ENCODE data around the gene CERS3. TPM values are rescaled to one million over a fixed set of nuclear protein-coding genes. Genes with fewer than 3 reads are reported as not detected.

CERS3 gene
- 0.52 TPM for total RNA-seq

DNA sequence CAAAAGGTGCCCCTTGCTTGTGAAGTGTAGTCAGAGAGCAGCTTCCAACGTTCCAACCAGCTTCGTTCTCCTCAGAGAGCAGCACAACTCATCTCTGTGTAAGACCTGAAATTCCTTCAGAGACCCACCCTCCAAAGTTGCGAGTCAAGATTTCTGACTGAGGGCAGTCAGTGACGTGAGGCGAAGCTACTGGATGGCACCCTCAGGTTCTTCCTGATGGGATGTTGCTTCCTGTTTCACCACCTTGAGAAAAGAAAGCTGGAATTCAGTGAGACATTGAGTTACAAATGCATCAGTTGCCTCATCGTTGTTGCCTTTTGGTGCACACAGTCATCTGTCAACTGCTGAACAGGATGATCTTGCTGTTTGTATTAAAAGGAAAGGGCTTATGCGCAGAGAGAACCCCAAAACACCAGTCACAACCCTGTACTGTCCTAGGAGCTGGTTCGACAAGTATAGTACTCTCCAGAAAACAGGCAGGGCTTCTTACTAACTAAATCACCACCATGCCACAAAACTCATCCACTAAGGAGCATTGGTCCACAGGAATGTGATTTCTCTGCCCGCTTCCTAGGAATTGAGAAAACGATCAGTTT, at the start of gene CERS3:
Gene CERS3 (minus strand): TSS at position 118 of the 596 bp plus-strand sequence. CDS start 27,101 bp downstream, outside the sequence.
- Histone ChIP-seq H3K4me3 (ENCODE audit: low read length in 3 of 3) (no peak within 1 kb of the TSS), H3K4me1 (ENCODE audit: control insufficient read depth in 3 of 3, insufficient read depth in 3 of 3, low read length in 3 of 3) (peaks cover 7 to 15% (median 14%) of the 10 kb centered on the region in 3 donors), H3K9ac (ENCODE audit: low read depth in 1 of 3, low read length in 3 of 3) (no peak within 1 kb of the TSS), H3K27me3 (ENCODE audit: control insufficient read depth in 3 of 3, insufficient read depth in 3 of 3, low read length in 3 of 3) (no peaks in the 10 kb centered on the region), H3K9me3 (ENCODE audit: control insufficient read depth in 3 of 3, low read length in 3 of 3) (no peaks in the 10 kb centered on the region), H3K27ac (ENCODE audit: low read depth, low read length) (no peak within 1 kb of the TSS), H3K36me3 (ENCODE audit: control insufficient read depth in 3 of 3, insufficient read depth in 3 of 3, low read length in 3 of 3) (no peaks in the 10 kb centered on the region)

DNA sequence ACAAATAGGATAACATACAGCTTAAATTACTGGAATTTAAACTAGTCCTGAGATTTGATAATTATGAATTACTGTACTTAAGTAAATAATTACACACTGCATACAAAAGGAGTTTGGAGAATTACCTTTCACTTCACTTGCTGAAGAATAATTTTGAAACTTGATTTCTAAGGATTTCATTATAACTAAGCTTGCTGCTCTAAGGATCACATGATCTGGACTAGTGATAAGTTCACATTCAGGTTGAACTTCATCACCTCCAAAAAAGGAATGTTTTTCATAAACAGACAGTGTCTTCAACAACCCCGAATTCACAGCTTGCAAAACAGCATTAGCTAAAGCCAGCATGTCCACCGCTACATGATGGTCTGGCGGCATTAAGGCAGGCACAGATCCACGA, 44.8 kb upstream of the CERS3 start:
- Histone ChIP-seq H3K27me3 (ENCODE audit: control insufficient read depth in 3 of 3, insufficient read depth in 3 of 3, low read length in 3 of 3) (no peaks in the 10 kb centered on the region), H3K9ac (ENCODE audit: low read depth in 1 of 3, low read length in 3 of 3) (no peak overlapping the region), H3K27ac (ENCODE audit: low read depth, low read length) (no peak overlapping the region), H3K9me3 (ENCODE audit: control insufficient read depth in 3 of 3, low read length in 3 of 3) (no peaks in the 10 kb centered on the region), H3K4me1 (ENCODE audit: control insufficient read depth in 3 of 3, insufficient read depth in 3 of 3, low read length in 3 of 3) (no peaks in the 10 kb centered on the region), H3K4me3 (ENCODE audit: low read length in 3 of 3) (no peak overlapping the region), H3K36me3 (ENCODE audit: control insufficient read depth in 3 of 3, insufficient read depth in 3 of 3, low read length in 3 of 3) (peaks cover 0 to 17% (median 9%) of the 10 kb centered on the region in 3 donors)

DNA sequence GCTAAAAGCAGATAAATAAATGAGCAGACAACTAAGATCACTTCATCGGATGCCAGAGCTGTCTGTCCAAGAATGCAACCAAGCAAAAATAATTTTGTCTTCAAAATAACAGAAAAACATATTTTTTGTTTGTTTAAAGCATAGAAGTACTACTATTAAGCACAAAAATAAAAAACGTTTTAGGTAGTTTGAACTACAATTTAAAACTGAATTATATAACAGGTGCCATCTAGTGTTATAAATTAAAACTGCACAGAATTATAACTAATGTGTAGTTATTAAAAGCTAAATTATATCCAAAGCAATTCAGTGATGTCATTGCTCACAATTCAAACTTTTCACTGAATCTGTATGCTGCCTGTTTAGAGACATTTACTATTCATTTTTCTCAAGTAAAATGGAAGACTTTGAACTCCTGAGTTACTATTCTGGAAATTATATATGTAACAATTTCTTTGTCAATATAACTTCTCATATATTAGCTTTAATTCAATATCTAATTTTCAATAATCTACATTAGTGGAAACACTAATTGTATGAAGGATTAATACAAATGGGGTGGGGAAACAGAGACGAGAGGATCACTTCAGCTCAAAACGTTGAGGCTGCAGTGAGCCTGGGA, 43.7 kb upstream of the CERS3 start:
- Histone ChIP-seq H3K36me3 (ENCODE audit: control insufficient read depth in 3 of 3, insufficient read depth in 3 of 3, low read length in 3 of 3) (peaks cover 0 to 22% (median 9%) of the 10 kb centered on the region in 3 donors), H3K9ac (ENCODE audit: low read depth in 1 of 3, low read length in 3 of 3) (no peak overlapping the region), H3K4me3 (ENCODE audit: low read length in 3 of 3) (no peak overlapping the region), H3K4me1 (ENCODE audit: control insufficient read depth in 3 of 3, insufficient read depth in 3 of 3, low read length in 3 of 3) (no peaks in the 10 kb centered on the region), H3K27ac (ENCODE audit: low read depth, low read length) (no peak overlapping the region), H3K27me3 (ENCODE audit: control insufficient read depth in 3 of 3, insufficient read depth in 3 of 3, low read length in 3 of 3) (no peaks in the 10 kb centered on the region), H3K9me3 (ENCODE audit: control insufficient read depth in 3 of 3, low read length in 3 of 3) (no peaks in the 10 kb centered on the region)

DNA sequence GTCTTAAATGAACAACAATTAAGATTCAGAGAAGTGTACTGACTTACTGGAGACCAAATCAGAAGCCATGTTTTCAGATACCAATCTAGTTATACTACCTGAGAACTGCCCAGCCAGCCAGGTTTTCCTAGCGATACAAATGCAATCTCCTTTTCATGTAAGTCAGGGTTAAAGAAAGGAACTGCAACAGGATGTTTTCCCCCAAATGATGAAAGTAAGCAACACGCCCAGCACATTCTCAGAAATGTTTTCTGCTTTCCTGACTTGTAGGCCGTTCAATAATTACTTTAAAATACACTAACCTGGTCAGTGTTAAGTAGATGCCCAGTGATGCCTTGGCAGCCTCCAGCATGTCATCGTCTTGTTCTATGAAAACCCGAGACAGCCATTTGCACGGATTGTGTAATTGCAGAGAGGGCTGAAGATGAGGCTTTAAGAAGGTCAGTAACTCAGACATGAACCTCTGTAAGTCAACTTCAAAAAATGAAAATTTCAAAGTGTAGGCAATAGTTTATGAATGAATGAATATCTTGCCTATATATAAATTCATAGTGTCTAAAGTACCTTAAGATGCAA, 42.9 kb upstream of the CERS3 start:
- H3K4me3 ChIP-seq (ENCODE audit: low read length in 3 of 3), result no peak overlapping the region
- H3K4me1 ChIP-seq (ENCODE audit: control insufficient read depth in 3 of 3, insufficient read depth in 3 of 3, low read length in 3 of 3), result no peaks in the 10 kb centered on the region
- H3K27me3 ChIP-seq (ENCODE audit: control insufficient read depth in 3 of 3, insufficient read depth in 3 of 3, low read length in 3 of 3), result no peaks in the 10 kb centered on the region
- no peaks in the 10 kb centered on the region for H3K9me3 ChIP-seq (ENCODE audit: control insufficient read depth in 3 of 3, low read length in 3 of 3)
- H3K9ac ChIP-seq (ENCODE audit: low read depth in 1 of 3, low read length in 3 of 3), result no peak overlapping the region
- no peak overlapping the region for H3K27ac ChIP-seq (ENCODE audit: low read depth, low read length)
- H3K36me3 ChIP-seq (ENCODE audit: control insufficient read depth in 3 of 3, insufficient read depth in 3 of 3, low read length in 3 of 3), result peaks cover 0 to 22% (median 9%) of the 10 kb centered on the region in 3 donors

DNA sequence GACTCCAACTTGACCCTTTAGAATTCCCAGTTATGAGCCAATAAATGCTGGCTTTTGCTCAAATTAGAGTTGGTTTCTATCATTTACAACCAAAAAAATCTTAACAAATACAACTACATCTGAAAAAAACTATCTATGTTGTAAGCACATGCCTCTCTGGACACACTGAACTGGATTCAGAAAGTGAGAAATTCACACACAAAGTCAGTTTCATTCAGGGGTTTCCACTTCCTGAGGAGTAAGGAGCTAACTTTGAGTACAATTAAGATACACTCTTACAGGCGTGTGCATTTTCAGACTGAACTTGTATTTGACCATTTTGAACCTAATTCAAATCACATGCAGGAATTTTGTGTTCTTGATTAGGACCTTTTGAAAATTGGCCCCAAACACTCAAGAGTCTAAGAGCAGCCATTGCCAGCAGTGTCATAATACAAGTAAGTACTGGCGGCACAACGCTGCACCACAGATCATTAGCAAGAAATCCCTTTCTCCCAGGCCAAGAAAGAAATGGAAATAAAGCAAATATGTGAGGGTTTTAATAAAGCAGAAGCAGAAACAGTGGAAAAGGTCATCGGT, 42.1 kb upstream of the CERS3 start:
- H3K4me1 ChIP-seq (ENCODE audit: control insufficient read depth in 3 of 3, insufficient read depth in 3 of 3, low read length in 3 of 3), result no peaks in the 10 kb centered on the region
- H3K9me3 ChIP-seq (ENCODE audit: control insufficient read depth in 3 of 3, low read length in 3 of 3), result no peaks in the 10 kb centered on the region
- H3K36me3 ChIP-seq (ENCODE audit: control insufficient read depth in 3 of 3, insufficient read depth in 3 of 3, low read length in 3 of 3), result peaks cover 0 to 22% (median 9%) of the 10 kb centered on the region in 3 donors
- H3K27ac ChIP-seq (ENCODE audit: low read depth, low read length), result no peak overlapping the region
- no peak overlapping the region for H3K4me3 ChIP-seq (ENCODE audit: low read length in 3 of 3)
- no peak overlapping the region for H3K9ac ChIP-seq (ENCODE audit: low read depth in 1 of 3, low read length in 3 of 3)
- no peaks in the 10 kb centered on the region for H3K27me3 ChIP-seq (ENCODE audit: control insufficient read depth in 3 of 3, insufficient read depth in 3 of 3, low read length in 3 of 3)

DNA sequence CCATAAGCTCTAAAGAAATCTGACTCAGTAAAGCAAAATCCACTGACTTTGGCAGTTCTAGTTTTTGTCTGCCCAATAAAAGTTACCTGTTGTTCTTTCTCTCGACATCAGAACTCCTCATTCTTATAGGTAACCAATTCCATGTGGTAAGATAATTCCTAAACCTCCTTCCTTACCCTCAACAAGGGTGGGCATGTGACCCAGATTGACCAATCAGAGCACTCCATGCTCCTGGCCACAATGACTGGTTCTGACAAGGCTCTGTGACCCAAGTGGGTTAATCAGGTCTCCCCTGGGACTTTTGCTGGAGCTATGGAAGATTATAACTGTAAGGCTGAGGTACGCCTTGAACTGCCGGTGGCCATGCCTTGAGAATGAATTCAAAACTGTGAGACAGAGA, 41.5 kb upstream of the CERS3 start:
- H3K4me3 ChIP-seq (ENCODE audit: low read length in 3 of 3), result no peak overlapping the region
- no peak overlapping the region for H3K27ac ChIP-seq (ENCODE audit: low read depth, low read length)
- no peaks in the 10 kb centered on the region for H3K27me3 ChIP-seq (ENCODE audit: control insufficient read depth in 3 of 3, insufficient read depth in 3 of 3, low read length in 3 of 3)
- no peaks in the 10 kb centered on the region for H3K9me3 ChIP-seq (ENCODE audit: control insufficient read depth in 3 of 3, low read length in 3 of 3)
- H3K4me1 ChIP-seq (ENCODE audit: control insufficient read depth in 3 of 3, insufficient read depth in 3 of 3, low read length in 3 of 3), result no peaks in the 10 kb centered on the region
- no peak overlapping the region for H3K9ac ChIP-seq (ENCODE audit: low read depth in 1 of 3, low read length in 3 of 3)
- peaks cover 0 to 22% (median 9%) of the 10 kb centered on the region in 3 donors for H3K36me3 ChIP-seq (ENCODE audit: control insufficient read depth in 3 of 3, insufficient read depth in 3 of 3, low read length in 3 of 3)

DNA sequence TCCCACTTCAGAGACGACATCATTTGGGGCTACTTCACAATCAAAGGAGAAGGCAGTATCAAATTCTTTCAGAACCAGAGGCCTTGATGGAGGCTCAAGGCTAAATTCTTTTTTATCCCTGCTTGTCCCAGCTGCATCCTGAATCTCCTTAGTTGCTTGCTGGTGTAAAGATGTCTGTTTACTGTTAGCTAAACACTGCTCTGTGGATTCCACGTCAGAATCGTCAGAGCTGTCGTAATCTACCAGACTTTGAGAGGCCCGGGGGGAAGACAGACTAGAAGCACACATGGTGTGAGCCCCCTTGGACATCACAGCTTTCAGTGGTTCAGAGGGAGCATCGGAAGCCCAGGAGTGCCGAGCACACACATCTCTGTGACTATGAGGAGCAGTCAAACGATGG, 40.6 kb upstream of the CERS3 start:
- Histone ChIP-seq H3K27me3 (ENCODE audit: control insufficient read depth in 3 of 3, insufficient read depth in 3 of 3, low read length in 3 of 3) (no peaks in the 10 kb centered on the region), H3K4me1 (ENCODE audit: control insufficient read depth in 3 of 3, insufficient read depth in 3 of 3, low read length in 3 of 3) (no peaks in the 10 kb centered on the region), H3K9ac (ENCODE audit: low read depth in 1 of 3, low read length in 3 of 3) (no peak overlapping the region), H3K27ac (ENCODE audit: low read depth, low read length) (no peak overlapping the region), H3K36me3 (ENCODE audit: control insufficient read depth in 3 of 3, insufficient read depth in 3 of 3, low read length in 3 of 3) (peaks cover 0 to 22% (median 9%) of the 10 kb centered on the region in 3 donors), H3K9me3 (ENCODE audit: control insufficient read depth in 3 of 3, low read length in 3 of 3) (no peaks in the 10 kb centered on the region), H3K4me3 (ENCODE audit: low read length in 3 of 3) (no peak overlapping the region)

DNA sequence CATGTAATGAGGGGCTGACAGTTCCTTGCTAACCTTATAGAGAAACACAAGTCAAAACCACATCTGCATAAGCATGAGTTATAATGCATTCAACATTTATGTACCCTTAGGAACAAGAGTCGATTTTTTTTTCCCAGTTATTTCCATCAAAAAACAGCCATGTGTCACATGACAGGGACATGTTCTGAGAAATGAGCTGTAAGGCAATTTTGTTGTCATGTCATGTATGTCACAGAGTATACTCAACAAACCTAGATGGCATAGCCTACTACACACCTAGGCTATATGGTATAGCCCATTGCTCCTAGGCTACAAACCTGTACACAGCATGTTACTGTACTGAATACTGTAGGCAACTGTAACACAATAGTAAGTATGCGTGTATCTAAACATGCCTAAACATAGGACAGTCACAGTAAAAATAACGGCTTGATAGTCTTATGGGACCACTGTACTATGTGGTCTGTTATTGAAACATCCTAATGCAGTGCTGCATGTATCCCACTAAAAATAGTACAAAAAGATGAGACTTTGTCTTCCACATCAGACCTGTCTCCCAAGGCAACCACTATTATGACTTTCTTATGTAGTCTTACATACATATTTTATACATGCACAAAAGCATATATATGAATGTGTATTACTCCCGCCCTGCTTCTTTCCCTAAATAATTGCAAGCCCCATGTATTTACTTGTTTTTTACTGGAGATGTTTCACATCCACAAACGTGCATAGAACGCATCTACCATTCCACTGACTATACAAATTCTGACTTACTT, 38.3 kb upstream of the CERS3 start:
- H3K27ac ChIP-seq (ENCODE audit: low read depth, low read length), result no peak overlapping the region
- H3K9ac ChIP-seq (ENCODE audit: low read depth in 1 of 3, low read length in 3 of 3), result no peak overlapping the region
- peaks cover 0 to 15% (median 4%) of the 10 kb centered on the region in 3 donors for H3K36me3 ChIP-seq (ENCODE audit: control insufficient read depth in 3 of 3, insufficient read depth in 3 of 3, low read length in 3 of 3)
- H3K27me3 ChIP-seq (ENCODE audit: control insufficient read depth in 3 of 3, insufficient read depth in 3 of 3, low read length in 3 of 3), result no peaks in the 10 kb centered on the region
- no peak overlapping the region for H3K4me3 ChIP-seq (ENCODE audit: low read length in 3 of 3)
- no peaks in the 10 kb centered on the region for H3K4me1 ChIP-seq (ENCODE audit: control insufficient read depth in 3 of 3, insufficient read depth in 3 of 3, low read length in 3 of 3)
- no peaks in the 10 kb centered on the region for H3K9me3 ChIP-seq (ENCODE audit: control insufficient read depth in 3 of 3, low read length in 3 of 3)

DNA sequence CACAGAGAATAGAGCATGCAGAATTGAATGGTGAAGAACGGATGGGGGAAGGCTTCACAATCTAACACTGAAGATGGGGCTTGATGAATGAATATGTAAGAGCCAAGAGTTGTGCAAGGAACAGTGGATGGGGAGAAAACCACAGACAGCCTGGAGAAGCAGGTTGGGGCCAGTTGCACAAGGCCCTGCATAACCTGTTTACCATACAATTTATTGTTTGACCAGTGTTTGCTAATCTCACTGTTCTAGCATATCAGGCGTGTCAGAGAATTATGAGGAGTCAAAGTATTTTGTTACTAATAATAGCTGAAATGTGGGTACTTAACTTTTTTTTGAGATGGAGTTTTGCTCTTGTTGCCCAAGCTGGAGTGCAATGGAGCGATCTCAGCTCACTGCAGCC, 36.8 kb upstream of the CERS3 start:
- no peak overlapping the region for H3K27ac ChIP-seq (ENCODE audit: low read depth, low read length)
- H3K27me3 ChIP-seq (ENCODE audit: control insufficient read depth in 3 of 3, insufficient read depth in 3 of 3, low read length in 3 of 3), result no peaks in the 10 kb centered on the region
- H3K36me3 ChIP-seq (ENCODE audit: control insufficient read depth in 3 of 3, insufficient read depth in 3 of 3, low read length in 3 of 3), result peaks cover 0 to 12% (median 4%) of the 10 kb centered on the region in 3 donors
- no peak overlapping the region for H3K9ac ChIP-seq (ENCODE audit: low read depth in 1 of 3, low read length in 3 of 3)
- no peaks in the 10 kb centered on the region for H3K9me3 ChIP-seq (ENCODE audit: control insufficient read depth in 3 of 3, low read length in 3 of 3)
- no peak overlapping the region for H3K4me3 ChIP-seq (ENCODE audit: low read length in 3 of 3)
- H3K4me1 ChIP-seq (ENCODE audit: control insufficient read depth in 3 of 3, insufficient read depth in 3 of 3, low read length in 3 of 3), result no peaks in the 10 kb centered on the region

All from skeletal muscle tissue (tissue), 4 donors.